Choroid plexus epithelial cell (primary cell): ENCODE results near the gene PFN2.
A peak's percentile ranks its signal among the peaks of the same experiment; 100 is the strongest.

Experiments
- DNase-seq: peaks from one replicate; pipeline ENCODE4 v3.0.0-alpha.2; 2010; ENCODE audit warnings: low read depth
- H3K4me3 ChIP-seq: 2 replicates; pipeline ENCODE4 v1.5.1; 2011; ENCODE audit warnings: low read depth, mild to moderate bottlenecking, control low read depth, low read length, moderate library complexity
- CTCF ChIP-seq: conservative IDR thresholded peaks from 2 replicates; pipeline ENCODE4 v1.5.1; 2011; ENCODE audit warnings: low read depth, mild to moderate bottlenecking, control low read depth, inconsistent platforms, low read length, moderate library complexity

Gene PFN2

GRCh38 chr3:149977386-149977785 is 6.7 kb upstream of the PFN2 start:
- no peak overlapping the region for H3K4me3 ChIP-seq
- DNase-seq = peak; percentile 24
- TF ChIP-seq CTCF = no peak

GRCh38 chr3:149975919-149976318 is 5.2 kb upstream of the PFN2 start:
- no peak for DNase-seq
- no peak for TF ChIP-seq CTCF

DNA sequence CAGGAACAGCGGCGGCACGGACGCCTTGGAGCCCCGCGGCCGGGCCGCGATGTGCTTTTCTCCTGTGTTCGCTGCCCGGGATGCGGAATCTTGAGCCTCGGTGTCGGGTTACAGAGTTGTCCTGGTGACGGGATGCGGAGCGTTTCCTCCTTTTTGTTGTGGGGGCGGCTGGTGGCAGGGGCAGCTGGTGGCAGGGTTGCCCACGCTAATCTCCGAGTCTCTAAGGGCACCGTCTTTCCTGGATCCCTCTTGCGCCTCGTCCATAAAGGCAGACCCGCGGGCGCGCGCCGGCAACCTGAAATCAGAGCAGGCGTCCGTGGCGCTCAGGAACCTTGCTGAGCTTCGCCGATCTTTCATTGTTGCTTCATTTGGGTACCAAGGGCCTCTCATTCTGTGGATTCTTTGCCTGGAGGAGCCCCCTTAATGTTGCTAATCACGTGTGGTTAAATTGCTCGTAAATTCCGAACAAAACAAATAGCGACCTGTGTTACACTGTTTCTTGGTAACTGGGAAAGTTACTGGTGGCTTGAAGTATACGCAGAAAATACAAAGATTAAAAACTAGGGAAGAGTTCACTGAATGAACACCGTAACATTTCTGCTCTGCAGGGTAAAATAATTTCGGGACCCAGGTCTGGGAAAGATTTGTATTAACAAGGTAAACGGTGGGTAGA is 844 bp upstream of the PFN2 start:
- TF ChIP-seq CTCF = no peak
- peak overlapping the region; percentile 86 for H3K4me3 ChIP-seq
- DNase-seq = peak; percentile 65

More at GRCh38 chr3:149975919-149976318, 5.2 kb upstream of the PFN2 start:
- H3K4me3 ChIP-seq = no peak overlapping the region

GRCh38 chr3:149969940-149970715 is 567 bp downstream of the PFN2 start:
- H3K4me3 ChIP-seq = peak overlapping the region; percentile 86
- DNase-seq = peak; percentile 91
- TF ChIP-seq CTCF = no peak

DNA sequence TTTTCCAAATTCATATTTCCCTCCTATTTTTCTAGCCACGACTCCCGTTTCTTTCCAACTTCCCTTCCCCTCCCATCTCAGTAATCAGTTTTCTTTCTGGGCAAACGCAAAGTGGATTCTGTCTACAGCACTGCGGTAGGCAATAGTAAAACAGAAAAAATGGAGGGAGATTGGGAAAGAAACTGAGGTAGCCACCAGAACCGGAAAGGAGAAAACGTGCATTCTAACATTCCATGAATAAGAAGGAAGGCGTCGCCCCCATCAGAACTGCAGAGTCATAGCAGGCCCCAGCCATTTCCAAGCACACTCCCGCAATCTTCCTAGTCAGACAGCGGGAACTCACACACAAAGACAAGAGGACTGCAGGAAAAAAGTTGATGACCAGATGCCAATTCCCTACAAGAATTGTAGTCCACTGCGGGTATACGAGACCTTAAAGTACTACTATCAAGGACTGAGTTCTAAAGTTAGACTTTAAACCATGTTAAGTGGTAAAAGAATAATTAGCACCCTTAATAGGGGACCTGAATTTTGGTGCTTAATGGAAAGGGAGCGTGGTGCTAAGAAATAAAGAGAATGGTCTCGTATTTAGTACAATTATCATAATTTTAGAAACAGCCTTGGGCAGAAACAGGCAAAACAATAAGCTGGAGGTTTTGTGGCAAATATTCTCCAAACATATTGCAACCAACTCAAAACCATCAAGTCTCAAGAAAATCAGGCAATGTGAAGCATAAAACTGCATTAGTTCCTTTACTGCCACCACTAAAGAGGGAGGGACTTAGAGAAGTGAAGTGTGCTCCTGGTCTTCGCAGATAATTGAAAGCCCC is 1.4 kb downstream of the PFN2 start:
- peak overlapping the region; percentile 86 for H3K4me3 ChIP-seq
- TF ChIP-seq CTCF = peak; percentile 30
- DNase-seq = peak; percentile 88

DNA sequence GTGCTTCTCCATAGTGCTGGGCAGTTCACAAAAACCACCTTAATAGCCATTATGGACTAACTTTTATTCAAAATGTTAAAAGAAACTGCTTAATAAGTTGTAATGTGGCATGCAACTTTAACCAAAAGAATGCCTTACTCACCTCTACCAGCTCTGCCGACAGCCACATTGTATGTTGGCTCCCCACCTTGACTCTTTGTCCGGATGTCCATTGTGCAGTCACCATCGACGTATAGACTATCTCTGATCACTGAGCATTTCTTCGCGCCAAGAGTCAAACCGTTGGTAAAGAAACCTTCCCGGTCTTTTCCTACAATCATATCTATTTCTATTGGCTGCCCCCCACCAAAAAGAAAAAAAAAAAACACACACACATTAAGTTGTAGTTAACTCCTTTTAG is 2.5 kb downstream of the PFN2 start:
- peak overlapping the region; percentile 86 for H3K4me3 ChIP-seq
- DNase-seq = peak; percentile 30
- TF ChIP-seq CTCF = no peak
